A549 (cell line): Measurements from ENCODE around the gene PLXNA3. TPM values are rescaled to one million over a fixed set of nuclear protein-coding genes. Genes with fewer than 3 reads are reported as not detected.

ENCODE experiments used
- ATAC-seq, 2 experiments: fragments of 200-7000 bp in 1 of 2; fragments of >200 bp in 1 of 2; cut with Nextera tagmentation in 1 of 2; cut with Tn5 transposase in 1 of 2; 3 replicates each; pipeline versions ENCODE4 v1.8.0 to v1.9.1; 2018 to 2020; ENCODE audit warnings: mild to moderate bottlenecking in 1 of 2, moderate library complexity in 1 of 2
- CTCF ChIA-PET: fragments of 300-600 bp; sonication (Branson Sonifier 250); formaldehyde crosslinking; extraction: SDS; loops from one replicate; lab custom pipeline; 2021; ENCODE audit warnings: antibody characterized with exemption, inconsistent platforms; lab: Yijun Ruan, JAX
- POLR2A ChIA-PET: fragments of 350-600 bp; formaldehyde crosslinking; extraction: SDS; loops from one replicate; lab custom pipeline; 2021; ENCODE audit warnings: antibody characterized with exemption, inconsistent platforms; lab: Yijun Ruan, JAX
- DNase-seq, 2 experiments: peaks; one replicate each; pipeline versions ENCODE4 v3.0.0 to v3.0.0-alpha.2; 2011 to 2016; ENCODE audit warnings: low read depth in 1 of 2, low spot score in 1 of 2
- FAIRE-seq: peaks from 2 replicates; lab custom pipeline; 2011; peaks lifted over from hg19 to GRCh38; lab: Jason Lieb, UNC
- H3K27ac ChIP-seq, 2 experiments: fragments of >200 bp; sonication (Bioruptor Twin); formaldehyde crosslinking; 3 replicates each; pipeline ENCODE4 v1.5.1; 2016 to 2017
- H3K4me1 ChIP-seq: fragments of >200 bp; sonication (Bioruptor Twin); formaldehyde crosslinking; 3 replicates; pipeline ENCODE4 v1.6.1; 2016
- H3K4me2 ChIP-seq: fragments of >200 bp; sonication (Bioruptor Twin); formaldehyde crosslinking; 3 replicates; pipeline ENCODE4 v1.6.1; 2016
- H3K4me3 ChIP-seq: fragments of >200 bp; sonication (Bioruptor Twin); formaldehyde crosslinking; 3 replicates; pipeline ENCODE4 v1.5.1; 2016
- H3K9me3 ChIP-seq: fragments of >200 bp; sonication (Bioruptor Twin); formaldehyde crosslinking; 3 replicates; pipeline ENCODE4 v1.6.1; 2016
- ATOH8 ChIP-seq: fragments of 250-450 bp; sonication (Bioruptor Pico); IDR thresholded peaks from 2 replicates; pipeline ENCODE4 v1.5.0; 2020; ENCODE audit warnings: low read depth, mild to moderate bottlenecking, moderate library complexity
- EHF ChIP-seq: fragments of 250-450 bp; sonication (Bioruptor Pico); IDR thresholded peaks from 2 replicates; pipeline ENCODE4 v1.5.0; 2020; ENCODE audit warnings: mild to moderate bottlenecking
- ELK1 ChIP-seq: fragments of 150-350 bp; IDR thresholded peaks from 2 replicates; pipeline ENCODE4 v1.6.1; 2014; ENCODE audit warnings: low read depth, mild to moderate bottlenecking, low read length
- FOSL2 ChIP-seq, 2 experiments: fragments of 450-650 bp in 1 of 2; fragments of >200 bp in 1 of 2; sonication (Bioruptor Twin) in 1 of 2; formaldehyde crosslinking; IDR thresholded peaks; 2 replicates each; pipeline versions ENCODE4 v1.5.0 to v1.6.1; 2016 to 2020; ENCODE audit warnings: mild to moderate bottlenecking in 1 of 2, moderate library complexity in 1 of 2
- FOXS1 ChIP-seq: fragments of 250-450 bp; sonication (Bioruptor Pico); IDR thresholded peaks from 2 replicates; pipeline ENCODE4 v1.5.0; 2020; ENCODE audit warnings: mild to moderate bottlenecking, moderate library complexity
- HOXA7 ChIP-seq: fragments of 250-450 bp; sonication (Bioruptor Pico); IDR thresholded peaks from 2 replicates; pipeline ENCODE4 v1.5.0; 2020; ENCODE audit warnings: mild to moderate bottlenecking, moderate library complexity
- KDM1A ChIP-seq: fragments of 200-600 bp; sonication (generic); IDR thresholded peaks from 2 replicates; pipeline ENCODE4 v1.6.1; 2016; ENCODE audit warnings: low read depth, mild to moderate bottlenecking
- KDM5A ChIP-seq: fragments of 200-600 bp; sonication (generic); IDR thresholded peaks from 2 replicates; pipeline ENCODE4 v1.6.1; 2016; ENCODE audit warnings: antibody characterized with exemption, mild to moderate bottlenecking
- MAX ChIP-seq: IDR thresholded peaks from 2 replicates; pipeline ENCODE4 v1.6.1; 2012
- MYC ChIP-seq: IDR thresholded peaks from 2 replicates; pipeline ENCODE4 v1.6.1; 2012; ENCODE audit warnings: mild to moderate bottlenecking, inconsistent platforms, low read length, improper control_type of control experiment, borderline replicate concordance
- PBX3 ChIP-seq: IDR thresholded peaks from 2 replicates; pipeline ENCODE4 v1.6.1; 2012
- POLR2AphosphoS2 ChIP-seq: conservative IDR thresholded peaks from 2 replicates; pipeline ENCODE4 v1.6.1; 2012; ENCODE audit warnings: low read length, improper control_type of control experiment, inconsistent platforms
- RAD21 ChIP-seq, 2 experiments: fragments of >200 bp in 1 of 2; sonication (Bioruptor Twin) in 1 of 2; formaldehyde crosslinking in 1 of 2; IDR thresholded peaks in 1 of 2; conservative IDR thresholded peaks in 1 of 2; 2 replicates in 1 of 2; 3 replicates in 1 of 2; pipeline ENCODE4 v1.6.1; 2012 to 2018; ENCODE audit warnings: inconsistent platforms in 1 of 2
- RCOR1 ChIP-seq: fragments of 150-350 bp; IDR thresholded peaks from 2 replicates; pipeline ENCODE4 v1.6.1; 2014; ENCODE audit warnings: antibody characterized with exemption, low read length, low read depth
- REST ChIP-seq: fragments of 200-600 bp; sonication (generic); IDR thresholded peaks from 2 replicates; pipeline ENCODE4 v1.6.1; 2016; ENCODE audit warnings: antibody characterized with exemption, mild to moderate bottlenecking, moderate library complexity
- RNF2 ChIP-seq: fragments of 200-600 bp; sonication (generic); IDR thresholded peaks from 2 replicates; pipeline ENCODE4 v1.6.1; 2016; ENCODE audit warnings: low read depth, mild to moderate bottlenecking, antibody characterized with exemption, moderate library complexity, borderline replicate concordance
- SMC3 ChIP-seq: fragments of >200 bp; sonication (Bioruptor Twin); formaldehyde crosslinking; IDR thresholded peaks from 3 replicates; pipeline ENCODE4 v1.6.1; 2018; ENCODE audit warnings: inconsistent platforms
- TP53 ChIP-seq: fragments of 250-450 bp; sonication (Bioruptor Pico); IDR thresholded peaks from 2 replicates; pipeline ENCODE4 v1.5.0; 2021; ENCODE audit warnings: mild to moderate bottlenecking, moderate library complexity
- ZFP36 ChIP-seq: fragments of 450-650 bp; IDR thresholded peaks from 2 replicates; pipeline ENCODE4 v1.6.1; 2014; ENCODE audit warnings: borderline replicate concordance; ENCODE audit not compliant: partially characterized antibody
- ZNF302 ChIP-seq: fragments of 250-450 bp; sonication (Bioruptor Pico); IDR thresholded peaks from 2 replicates; pipeline ENCODE4 v1.9.0; 2021; ENCODE audit warnings: inconsistent platforms, mild to moderate bottlenecking, moderate library complexity
- ZSCAN20 ChIP-seq: fragments of 250-450 bp; sonication (Bioruptor Pico); IDR thresholded peaks from 2 replicates; pipeline ENCODE4 v1.8.0; 2022; ENCODE audit warnings: mild to moderate bottlenecking, moderate library complexity
- WGBS: methylation state at CpG from one replicate; pipeline ENCODE4 v1.1.6; 2017; ENCODE audit errors: missing lambda C conversion rate; 5-methylcytosine and 5-hydroxymethylcytosine counted together
- polyA plus RNA-seq, 4 experiments: library from polyadenylated mRNA; depleted of rRNA in 3 of 4; stranded (reverse); fragments of >200 nt; fragmentation: RNase III in 1 of 4; extraction: RNeasy Plus Mini Kit Qiagen cat#74134 plus additional on column Dnase treatment in 1 of 4; gene quantifications; 2 replicates in 3 of 4; 3 replicates in 1 of 4; pipeline ENCODE4 v1.2.3, GENCODE V29; 2011 to 2017

The PLXNA3 gene
- polyA plus RNA-seq, 2 of the 4 experiments (the other 2 are of a cell fraction) = 3.4 to 10.1 TPM

GRCh38 chrX:154434394-154435168 lies 23.5 kb upstream of the PLXNA3 start:
- POLR2A ChIA-PET = interaction anchor here (0.6 kb wide), 1 partner anchor 9 kb away, joined by 3 read pairs; no protein-coding TSS in a partner anchor
- 89% methylated on average over 6 of the region's 7 CpGs for WGBS
- CTCF ChIA-PET = interaction anchor here (0.8 to 1.2 kb wide), 2 partner anchors 18 to 23 kb away, joined by 3 read pairs; no protein-coding TSS in a partner anchor
- H3K9me3 ChIP-seq = no peaks in the 10 kb centered on the region
- ATAC-seq = no peak
- no peak for DNase-seq
- H3K4me1 ChIP-seq = peaks cover 13% of the 10 kb centered on the region; the same call in 2 of the 3 replicates
- H3K27ac ChIP-seq = no peak overlapping the region
- H3K4me2 ChIP-seq = no peak overlapping the region
- H3K4me3 ChIP-seq = no peak overlapping the region
- FAIRE-seq = no peak
- no peak for TF ChIP-seq FOSL2 (IDR thresholded peaks at IDR 0.05)
- TF ChIP-seq FOSL2 (CRISPR knock-in tag; IDR thresholded peaks at IDR 0.05) = no peak
- TF ChIP-seq KDM1A = peak; percentile 82; the same call in 1 of the 2 replicates

- WGBS = 100% methylated on average over 2 of the region's 19 CpGs
- CTCF ChIA-PET = interaction anchor here (0.8 to 1.2 kb wide), 3 partner anchors 10 to 23 kb away, joined by 3 read pairs; no protein-coding TSS in a partner anchor
- FAIRE-seq (no peak), ATAC-seq (no peak), DNase-seq (no peak)
- Histone ChIP-seq H3K4me2 (no peak overlapping the region), H3K9me3 (no peaks in the 10 kb centered on the region), H3K27ac (no peak overlapping the region), H3K4me3 (no peak overlapping the region), H3K4me1 (peaks cover 12% of the 10 kb centered on the region; the same call in 1 of the 3 replicates)
- POLR2A ChIA-PET = interaction anchor here (1.2 kb wide), 1 partner anchor 37 kb away, joined by 3 read pairs; the partner anchor contains the start of gene RPL10
- no peak for TF ChIP-seq MYC
- no peak for TF ChIP-seq TP53 (CRISPR knock-in tag)
- TF ChIP-seq PBX3 = no peak
- TF ChIP-seq REST = no peak
- TF ChIP-seq POLR2AphosphoS2 = no peak
- TF ChIP-seq, all 56 proteins: peak for 0
Observed at GRCh38 chrX:154435171-154435733, 22.8 kb upstream of the PLXNA3 start.

GRCh38 chrX:154436374-154436982 lies 21.6 kb upstream of the PLXNA3 start:
- TF ChIP-seq HOXA7 (CRISPR knock-in tag) (no peak), KDM5A (no peak), ELK1 (no peak), EHF (no peak), ZNF302 (CRISPR knock-in tag) (no peak), MAX (no peak), FOXS1 (no peak), RCOR1 (no peak), RNF2 (no peak), RAD21 (conservative IDR thresholded peaks at IDR 0.05 in 1 of 2, IDR thresholded peaks at IDR 0.05 in 1 of 2) (no peak), MYC (no peak), ATOH8 (CRISPR knock-in tag) (no peak), ZFP36 (no peak), SMC3 (no peak), ZSCAN20 (CRISPR knock-in tag) (no peak)
- H3K9me3 ChIP-seq = no peaks in the 10 kb centered on the region
- peak overlapping the region; percentile 98 for H3K4me2 ChIP-seq
- ChIA-PET POLR2A (interaction anchor here (1.2 kb wide), 1 partner anchor 39 kb away, joined by 3 read pairs; the partner anchor contains the start of gene RPL10), CTCF (no interaction called here)
- WGBS = 51% methylated on average over 23 of the region's 78 CpGs
- FAIRE-seq = no peak
- H3K4me3 ChIP-seq = peak overlapping the region; percentile 97
- H3K4me1 ChIP-seq = peaks cover 12% of the 10 kb centered on the region; the same call in 1 of the 3 replicates
- peak; percentile 54 to 62 for ATAC-seq
- peak in 1 of 2 experiments; percentile 35 for DNase-seq
- peak overlapping the region; percentile 100 for H3K27ac ChIP-seq
